MM.1S (cell line): ENCODE data around the gene EPHB1.
"Not testable (repeated sequence)": the region's sequence is repeated elsewhere in the genome, so short reads cannot be mapped to it uniquely, and the experiment has no call there.

Source experiments
- DNase-seq: peaks from one replicate; pipeline ENCODE4 v3.0.0-alpha.2; 2015
- H2AFZ ChIP-seq: fragments of 300-600 bp; sonication (generic); 2 replicates; pipeline ENCODE4 v1.6.0; 2016; ENCODE audit warnings: antibody characterized with exemption, low read length
- H3F3A ChIP-seq: fragments of 300-600 bp; sonication (generic); 2 replicates; pipeline ENCODE4 v1.6.1; 2016; ENCODE audit warnings: mild to moderate bottlenecking, antibody characterized with exemption, low read length, moderate library complexity, mixed read lengths; ENCODE audit not compliant: insufficient read depth
- H3K27ac ChIP-seq: fragments of 300-600 bp; sonication (generic); 2 replicates; pipeline ENCODE4 v1.5.1; 2016; ENCODE audit warnings: mild to moderate bottlenecking, low read length
- H3K27me3 ChIP-seq: fragments of 300-600 bp; sonication (generic); replicated peaks from 2 replicates; pipeline ENCODE4 v1.6.0; 2016; ENCODE audit warnings: low read length; ENCODE audit not compliant: insufficient read depth
- H3K36me3 ChIP-seq: fragments of 300-600 bp; sonication (generic); replicated peaks from 2 replicates; pipeline ENCODE4 v1.6.1; 2016; ENCODE audit warnings: mild to moderate bottlenecking, low read length, mixed read lengths; ENCODE audit not compliant: insufficient read depth
- H3K4me1 ChIP-seq: fragments of 300-600 bp; sonication (generic); 2 replicates; pipeline ENCODE4 v1.6.1; 2016; ENCODE audit warnings: low read length, mixed read lengths
- H3K4me2 ChIP-seq: fragments of 300-600 bp; sonication (generic); 2 replicates; pipeline ENCODE4 v1.6.0; 2016; ENCODE audit warnings: low read depth, low read length
- H3K4me3 ChIP-seq: fragments of 300-600 bp; sonication (generic); 2 replicates; pipeline ENCODE4 v1.5.1; 2016; ENCODE audit warnings: low read length, mixed read lengths
- H3K79me2 ChIP-seq: fragments of 300-600 bp; sonication (generic); 2 replicates; pipeline ENCODE4 v1.6.1; 2016; ENCODE audit warnings: mixed run types, low read length, mixed read lengths
- H3K9ac ChIP-seq: fragments of 300-600 bp; sonication (generic); 2 replicates; pipeline ENCODE4 v1.6.1; 2016; ENCODE audit warnings: low read length, mixed read lengths
- H3K9me2 ChIP-seq: fragments of 300-600 bp; sonication (generic); replicated peaks from 2 replicates; pipeline ENCODE4 v1.6.1; 2016; ENCODE audit warnings: mild to moderate bottlenecking, low read length, mixed read lengths; ENCODE audit not compliant: insufficient read depth
- H3K9me3 ChIP-seq: fragments of 300-600 bp; sonication (generic); replicated peaks from 2 replicates; pipeline ENCODE4 v1.6.1; 2016; ENCODE audit warnings: mild to moderate bottlenecking, low read length, mixed read lengths; ENCODE audit not compliant: insufficient read depth
- H4K20me1 ChIP-seq: fragments of 300-600 bp; sonication (generic); 2 replicates; pipeline ENCODE4 v1.6.1; 2016; ENCODE audit warnings: mild to moderate bottlenecking, low read length, moderate library complexity, mixed read lengths; ENCODE audit not compliant: insufficient read depth
- CTCF ChIP-seq: fragments of 300-600 bp; sonication (generic); IDR thresholded peaks from 2 replicates; pipeline ENCODE4 v1.5.1; 2016; ENCODE audit warnings: antibody characterized with exemption, low read length, mixed read lengths
- EZH2 ChIP-seq: fragments of 300-600 bp; sonication (generic); optimal IDR thresholded peaks from 2 replicates; pipeline ENCODE3; 2017; ENCODE audit warnings: low read depth, mild to moderate bottlenecking, antibody characterized with exemption, low read length, mixed read lengths
- EZH2phosphoT487 ChIP-seq: fragments of 300-600 bp; sonication (generic); IDR thresholded peaks from 2 replicates; pipeline ENCODE4 v1.6.1; 2018; ENCODE audit warnings: antibody characterized with exemption, low read length

Gene EPHB1

GRCh38 chr3:134775831-134776230 lies 19.2 kb upstream of the EPHB1 start:
- Histone ChIP-seq H3K4me2 (no peak overlapping the region), H3F3A (no peaks in the 10 kb centered on the region), H3K27me3 (no peaks in the 10 kb centered on the region), H3K79me2 (no peaks in the 10 kb centered on the region), H3K4me1 (peaks cover 8% of the 10 kb centered on the region; the same call in 1 of the 2 replicates), H3K9ac (no peak overlapping the region), H3K9me3 (no peaks in the 10 kb centered on the region), H3K9me2 (no peaks in the 10 kb centered on the region), H3K27ac (no peak overlapping the region), H2AFZ (no peak overlapping the region), H4K20me1 (no peaks in the 10 kb centered on the region), H3K36me3 (no peaks in the 10 kb centered on the region), H3K4me3 (no peak overlapping the region)
- TF ChIP-seq EZH2 (no peak), EZH2phosphoT487 (no peak), CTCF (no peak)
- no peak for DNase-seq

GRCh38 chr3:134776518-134776917 lies 18.5 kb upstream of the EPHB1 start:
- no peaks in the 10 kb centered on the region for H3K27me3 ChIP-seq
- H3K9ac ChIP-seq: no peak overlapping the region
- H3K79me2 ChIP-seq: no peaks in the 10 kb centered on the region
- no peak overlapping the region for H3K4me3 ChIP-seq
- TF ChIP-seq EZH2 (no peak), EZH2phosphoT487 (no peak), CTCF (no peak)
- H2AFZ ChIP-seq: no peak overlapping the region
- peaks cover 8% of the 10 kb centered on the region; the same call in 1 of the 2 replicates for H3K4me1 ChIP-seq
- no peak overlapping the region for H3K4me2 ChIP-seq
- no peak overlapping the region for H3K27ac ChIP-seq
- H3F3A ChIP-seq: no peaks in the 10 kb centered on the region
- no peaks in the 10 kb centered on the region for H4K20me1 ChIP-seq
- no peaks in the 10 kb centered on the region for H3K9me3 ChIP-seq
- no peak for DNase-seq
- H3K36me3 ChIP-seq: no peaks in the 10 kb centered on the region
- no peaks in the 10 kb centered on the region for H3K9me2 ChIP-seq

- no peaks in the 10 kb centered on the region for H3K9me3 ChIP-seq
- no peaks in the 10 kb centered on the region for H4K20me1 ChIP-seq
- H3K4me3 ChIP-seq: no peak overlapping the region
- no peak for TF ChIP-seq EZH2phosphoT487
- no peak for TF ChIP-seq CTCF
- TF ChIP-seq EZH2: no peak
- DNase-seq: peak; percentile 82
- H3K79me2 ChIP-seq: no peaks in the 10 kb centered on the region
- H2AFZ ChIP-seq: no peak overlapping the region
- no peak overlapping the region for H3K27ac ChIP-seq
- no peak overlapping the region for H3K9ac ChIP-seq
- H3K9me2 ChIP-seq: no peaks in the 10 kb centered on the region
- no peaks in the 10 kb centered on the region for H3K27me3 ChIP-seq
- no peaks in the 10 kb centered on the region for H3F3A ChIP-seq
- no peaks in the 10 kb centered on the region for H3K36me3 ChIP-seq
- H3K4me2 ChIP-seq: no peak overlapping the region; the same call in 1 of the 2 replicates
- peaks cover 8% of the 10 kb centered on the region; the same call in 1 of the 2 replicates for H3K4me1 ChIP-seq
Measured at GRCh38 chr3:134777341-134777740, 17.7 kb upstream of the EPHB1 start.

- not testable (repeated sequence) for H3K79me2 ChIP-seq, H3K9me2 ChIP-seq, H3K4me1 ChIP-seq, H3K27me3 ChIP-seq, H3K4me2 ChIP-seq, H2AFZ ChIP-seq, DNase-seq, H3K4me3 ChIP-seq, H3K36me3 ChIP-seq, H3K9ac ChIP-seq, H3K27ac ChIP-seq, H3K9me3 ChIP-seq, H4K20me1 ChIP-seq, H3F3A ChIP-seq
Measured at GRCh38 chr3:134788283-134788682, 6.8 kb upstream of the EPHB1 start.
